Ammon's horn (tissue), 1 donor: ENCODE results near the gene HIPK2.

Experiments used
- DNase-seq: peaks from one replicate; pipeline ENCODE4 v3.0.0-alpha.2; 2016; ENCODE audit warnings: low spot score

Gene HIPK2

DNA sequence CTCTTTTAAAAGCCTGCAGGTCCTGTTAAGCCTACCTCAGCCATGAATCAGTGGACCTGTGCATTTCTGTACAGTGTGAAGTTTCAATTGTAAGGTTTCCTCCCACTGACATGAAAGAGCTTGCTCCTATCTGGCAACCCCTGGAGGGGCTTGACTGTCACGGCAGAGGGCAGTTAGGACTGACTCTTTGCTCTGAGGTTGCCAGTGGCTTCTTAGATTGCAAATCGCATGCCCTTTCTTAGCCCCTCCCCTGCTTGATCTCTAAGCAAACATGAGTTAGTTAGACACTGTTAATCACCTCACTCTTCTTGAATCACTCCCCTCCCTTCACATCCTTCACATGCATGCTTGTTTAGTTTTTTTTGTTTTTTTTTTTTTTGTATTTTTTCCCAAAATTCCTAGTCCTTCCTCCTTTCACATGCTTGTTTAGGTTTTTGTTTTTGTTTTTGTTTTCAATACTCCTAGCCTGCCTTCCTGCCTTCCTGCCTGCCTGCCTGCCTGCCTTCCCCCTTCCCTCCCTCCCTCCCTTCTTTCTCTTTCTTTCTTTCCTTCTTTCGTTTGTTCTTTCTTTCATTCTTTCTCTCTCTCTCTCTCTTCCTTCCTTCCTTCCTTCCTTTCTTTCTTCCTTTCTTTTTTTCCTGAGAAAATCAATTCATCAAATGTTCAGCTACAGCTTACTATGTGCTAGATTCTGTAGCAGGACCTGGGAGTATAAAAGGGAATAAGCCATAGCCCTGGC is 6.0 kb upstream of the HIPK2 start:
- DNase-seq = no peak

DNA sequence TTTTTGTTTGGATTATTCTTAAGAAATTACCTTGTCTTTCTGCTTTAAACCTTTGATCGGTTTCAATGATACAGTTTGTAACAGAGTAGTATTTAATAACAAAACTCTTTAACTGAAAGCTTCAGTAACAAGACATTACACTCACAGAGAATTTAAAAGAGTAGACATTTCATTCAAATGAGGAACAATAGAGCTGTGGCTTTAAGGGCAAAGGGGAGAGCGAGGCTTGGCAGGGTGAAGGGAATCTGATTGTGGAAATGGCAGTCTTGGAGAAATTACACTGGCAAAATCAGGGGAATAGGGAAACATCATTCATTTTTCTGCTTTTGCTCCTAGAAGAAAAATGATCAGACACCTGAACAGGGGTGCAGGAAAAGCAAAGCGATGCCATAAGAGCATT is 5.1 kb upstream of the HIPK2 start:
- no peak for DNase-seq

DNA sequence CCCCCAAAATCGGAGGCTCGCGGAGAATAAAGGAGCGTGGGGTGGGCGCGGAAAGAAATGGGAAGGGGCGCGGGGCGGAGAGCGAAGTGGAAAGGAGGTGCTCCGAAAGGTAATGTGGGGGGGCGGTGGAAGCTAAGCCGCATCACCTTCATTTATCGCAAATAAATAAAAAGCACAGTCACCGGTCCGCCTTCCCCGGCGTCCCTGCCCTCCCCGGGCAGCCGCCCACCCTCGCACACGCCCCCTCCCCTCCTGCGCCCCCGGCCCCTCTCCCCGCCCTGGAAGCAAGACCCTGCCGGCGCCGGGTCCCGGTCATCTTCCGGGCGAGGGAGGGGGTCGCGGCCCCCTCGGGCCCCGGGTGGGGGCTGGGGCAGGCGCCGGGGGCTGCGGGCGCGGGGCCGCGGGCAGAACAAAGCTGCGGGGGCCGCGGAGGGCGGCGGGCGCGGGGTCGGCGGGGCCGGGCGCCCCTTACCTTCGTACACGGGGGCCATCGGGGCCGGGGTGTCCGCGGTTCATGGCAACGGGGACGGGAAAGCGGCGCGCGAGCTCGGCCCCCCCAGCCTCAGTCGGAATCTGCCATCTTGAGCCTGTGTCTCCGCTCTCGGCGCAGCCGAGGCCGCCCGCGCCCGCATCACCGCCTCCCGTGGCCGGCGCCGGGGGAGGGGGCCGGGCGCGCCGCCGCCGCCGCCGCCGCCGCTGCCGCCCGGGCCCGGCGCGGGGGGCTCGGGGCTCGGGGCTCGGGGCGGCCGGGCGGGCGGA is 486 bp downstream of the HIPK2 start:
- peak; percentile 44 for DNase-seq

DNA sequence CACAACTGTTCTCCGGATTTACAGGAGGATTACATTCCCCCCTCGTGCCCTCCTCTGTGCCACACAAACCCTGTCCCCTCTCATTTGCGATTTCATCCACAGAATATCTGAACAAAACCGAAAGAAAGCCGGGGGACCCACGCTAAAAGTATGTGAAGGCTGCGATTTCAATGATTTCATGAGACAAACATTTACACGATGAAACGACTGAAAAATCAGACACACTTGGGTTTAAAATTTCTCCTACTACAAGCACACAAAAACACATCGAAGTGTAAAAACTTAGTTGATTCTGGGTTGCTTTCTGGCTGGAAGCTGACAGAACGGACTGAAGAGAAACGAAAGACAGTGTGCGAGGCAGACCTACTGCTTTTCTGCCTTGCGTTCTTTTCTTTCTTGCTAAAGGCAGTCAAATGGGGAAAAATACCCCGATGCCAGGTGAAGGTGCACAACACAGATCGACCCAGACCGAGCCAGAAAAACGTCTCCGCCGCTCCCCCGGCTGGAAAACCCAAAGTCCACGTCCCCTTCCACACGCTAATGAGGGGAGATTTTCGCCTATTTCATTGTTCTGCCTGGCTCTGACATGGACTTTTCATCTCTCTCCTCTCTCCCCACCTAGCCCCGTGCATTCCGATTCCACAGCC is 1.2 kb downstream of the HIPK2 start:
- DNase-seq = peak; percentile 68

DNA sequence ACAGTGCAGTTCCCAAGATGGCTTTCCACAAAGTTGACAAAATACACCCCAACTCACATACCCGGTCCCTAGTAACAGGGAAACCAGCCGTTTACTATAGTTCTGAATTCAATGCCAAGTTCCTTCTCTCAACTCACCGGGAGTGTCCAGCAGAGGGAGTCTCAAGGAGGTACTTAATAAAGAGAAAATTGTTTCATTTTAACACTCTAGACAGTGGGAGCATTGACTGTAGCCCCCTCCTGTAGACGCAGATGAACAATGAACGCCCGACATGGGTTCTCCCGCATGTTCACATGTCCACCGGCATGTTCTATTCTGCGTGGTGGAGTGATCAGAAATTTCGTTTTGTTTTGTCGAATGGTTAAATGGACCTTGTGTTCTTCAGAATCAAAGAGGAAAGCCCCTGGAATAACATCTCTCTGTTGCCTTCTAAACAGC is 1.9 kb downstream of the HIPK2 start:
- peak; percentile 81 for DNase-seq

DNA sequence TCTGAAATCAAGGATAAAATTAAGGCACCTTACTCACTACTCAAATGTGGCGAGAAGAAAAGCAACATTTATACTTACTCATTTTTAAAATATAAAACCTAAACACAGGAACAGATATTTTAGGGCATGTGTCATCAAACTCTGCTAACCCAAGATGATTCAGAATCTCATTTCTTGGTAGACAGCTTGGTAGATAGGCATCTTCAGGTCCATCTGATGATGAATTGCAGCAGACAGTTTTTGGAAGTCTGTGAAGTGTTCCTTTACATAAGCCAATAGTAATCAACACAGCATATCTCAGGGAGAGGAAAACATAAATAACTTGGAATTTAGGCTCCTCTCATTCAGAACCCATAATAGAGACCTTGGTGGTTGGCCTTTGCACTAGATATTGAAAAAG is 3.4 kb downstream of the HIPK2 start:
- no peak for DNase-seq

DNA sequence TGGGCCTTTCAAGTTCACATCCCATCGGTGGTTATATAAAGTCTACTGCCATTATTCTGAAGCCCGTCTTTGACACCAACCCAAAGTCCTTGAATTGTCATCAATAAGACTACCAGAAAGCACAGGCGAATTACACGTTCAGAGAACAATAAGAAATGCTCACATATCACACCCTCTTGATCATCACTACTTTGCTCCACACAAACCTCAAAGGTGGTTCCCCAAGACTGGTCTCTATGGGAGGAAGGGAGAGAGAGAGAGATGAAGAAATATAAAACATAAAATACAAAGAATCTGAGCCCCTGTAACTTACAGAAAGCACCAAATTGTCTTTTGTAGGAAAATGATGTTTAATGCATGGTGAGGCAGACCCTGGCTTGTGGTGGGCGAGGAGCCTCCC is 4.4 kb downstream of the HIPK2 start:
- DNase-seq = no peak

DNA sequence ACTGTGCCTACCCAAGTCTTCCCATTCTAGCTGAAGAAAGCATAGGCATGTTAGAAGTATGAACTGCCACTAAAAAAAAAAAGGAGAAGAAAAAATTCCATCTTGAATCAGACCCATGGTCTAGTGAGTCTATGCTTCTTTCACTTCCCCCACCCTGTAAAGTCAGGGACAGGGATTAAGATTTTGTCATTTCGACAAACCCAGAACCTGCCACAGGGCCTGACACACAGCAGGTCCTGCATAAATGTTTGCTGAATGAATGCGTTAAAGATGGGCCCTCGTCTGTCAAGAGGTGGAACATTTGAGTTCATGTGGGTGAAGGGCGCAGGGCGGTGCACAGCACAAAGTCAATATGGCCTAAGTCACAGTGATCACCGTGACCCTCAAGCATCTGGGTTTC is 4.9 kb downstream of the HIPK2 start:
- DNase-seq = no peak

DNA sequence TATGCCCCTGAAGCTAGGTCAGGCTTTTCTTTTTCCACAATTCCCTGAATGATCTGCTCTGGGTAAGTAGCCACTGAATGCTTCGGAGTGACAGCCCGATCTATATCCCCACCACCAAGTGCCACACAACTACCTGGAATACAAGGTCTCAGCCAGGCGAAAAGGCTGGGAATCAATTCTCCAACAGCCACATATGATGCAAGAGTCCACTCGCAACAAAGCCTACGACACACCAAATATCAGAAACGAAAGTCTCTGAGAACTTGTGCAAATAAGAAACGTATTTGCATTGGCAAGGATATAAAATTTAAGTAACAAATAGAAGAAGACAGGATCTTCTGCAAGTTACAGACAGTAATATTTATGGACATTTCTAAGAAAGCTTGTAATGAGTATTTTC is 5.7 kb downstream of the HIPK2 start:
- DNase-seq = no peak

DNA sequence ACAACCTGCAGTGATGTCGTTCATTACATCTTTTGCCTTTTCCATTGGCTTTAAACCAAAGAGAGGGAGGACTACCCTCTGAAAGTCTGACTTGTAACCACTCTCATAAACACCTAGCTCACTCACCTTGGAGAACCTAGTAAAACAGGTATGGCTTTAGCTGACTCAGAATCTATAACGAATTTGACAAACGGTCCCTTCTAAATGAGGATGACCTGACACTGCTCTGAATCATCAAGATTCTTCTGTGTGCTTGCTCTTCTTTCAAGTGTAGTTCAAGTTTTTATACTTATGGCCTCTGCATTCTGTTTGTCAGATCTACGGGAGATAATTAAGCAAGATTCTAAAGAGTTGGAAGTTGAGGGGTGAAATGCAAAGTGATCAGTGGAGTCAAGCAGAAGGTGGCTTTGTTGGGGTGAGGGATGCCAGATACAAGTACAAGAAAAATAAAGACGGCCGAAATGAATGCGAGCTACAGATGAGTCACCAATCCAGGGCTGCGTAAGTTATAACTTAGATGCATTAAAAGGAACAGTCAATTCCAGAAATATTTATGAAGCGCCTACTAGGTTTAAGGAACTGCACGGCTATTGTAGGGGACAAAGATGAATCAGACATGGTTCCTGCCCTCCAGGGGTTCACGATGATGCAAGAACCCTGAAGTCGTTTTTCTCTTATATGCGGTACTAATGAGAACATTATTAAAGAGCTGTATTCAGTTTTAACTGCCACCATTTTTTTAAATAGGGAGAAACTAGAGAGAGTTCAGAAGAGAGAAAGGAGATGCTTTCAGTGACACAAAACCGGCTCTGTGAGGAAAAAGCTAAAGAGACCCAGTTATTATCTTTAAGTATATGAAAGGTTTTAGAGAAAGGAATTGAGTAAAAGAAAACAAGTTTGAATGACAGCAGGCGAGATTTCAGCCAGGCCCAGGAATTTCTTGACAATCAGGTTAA is 6.5 kb downstream of the HIPK2 start:
- no peak for DNase-seq

DNA sequence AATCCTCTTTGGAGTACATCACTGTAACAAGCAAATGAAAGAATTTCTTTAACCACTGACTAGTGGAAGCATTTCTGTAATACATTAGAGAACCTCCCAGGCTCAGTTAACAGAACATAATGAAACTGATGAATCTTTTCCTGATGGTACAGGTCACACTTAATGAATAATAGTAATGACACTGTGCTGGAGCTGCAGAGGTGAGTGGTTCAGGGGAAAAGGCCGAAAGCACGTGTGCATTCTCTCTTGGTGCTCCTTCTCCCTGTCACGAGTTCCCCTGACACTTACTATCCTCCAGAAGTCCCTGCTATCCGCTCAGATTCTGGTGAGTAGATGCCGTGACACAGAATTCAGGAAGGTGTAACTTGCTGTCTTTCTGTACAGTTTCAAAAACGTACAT is 8.0 kb downstream of the HIPK2 start:
- DNase-seq = no peak

DNA sequence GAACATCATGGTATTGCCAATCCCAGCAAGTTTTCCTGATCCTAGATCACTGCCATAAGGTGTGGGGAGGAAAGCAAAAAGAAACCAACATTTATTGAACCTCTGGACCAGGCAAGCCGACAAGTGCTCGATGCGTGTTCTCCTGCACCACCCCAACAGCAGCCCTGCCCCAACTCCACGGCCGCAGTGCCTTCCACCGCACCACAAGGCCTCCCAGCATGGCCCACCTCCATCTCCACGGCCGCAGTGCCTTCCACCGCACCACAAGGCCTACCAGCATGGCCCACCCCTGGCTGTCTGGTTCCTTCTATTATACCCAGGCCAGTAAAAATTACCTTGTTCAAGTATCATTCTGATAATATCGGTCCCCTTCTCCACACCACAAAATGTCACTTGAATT is 8.7 kb downstream of the HIPK2 start:
- DNase-seq = no peak

DNA sequence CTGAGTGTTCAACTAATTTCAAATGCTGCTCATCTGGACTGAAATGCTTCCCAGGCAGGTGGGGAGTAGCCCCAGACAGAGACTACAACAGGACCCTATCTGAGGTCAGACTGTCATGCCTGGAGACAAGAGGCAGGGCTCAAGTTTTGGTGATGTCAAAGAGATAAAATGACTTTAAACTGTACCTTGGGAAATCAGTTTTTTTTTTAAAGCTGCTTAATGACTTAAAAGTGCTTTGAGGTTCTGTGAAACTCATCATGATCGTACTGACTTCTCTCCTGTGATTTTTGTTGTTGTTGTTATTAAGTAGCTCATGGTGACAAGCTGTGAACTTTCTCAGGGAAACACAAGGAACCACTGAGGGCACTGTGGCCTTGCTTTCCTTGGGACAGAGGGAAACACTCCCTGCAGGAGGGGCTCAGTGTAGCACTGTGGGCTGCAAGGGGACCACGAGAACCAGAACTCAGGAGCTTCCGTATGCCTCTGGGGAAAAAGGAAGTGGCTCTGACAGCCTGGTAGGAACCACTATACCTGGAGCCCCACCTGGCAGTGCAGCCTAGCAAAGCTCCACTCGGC is 9.5 kb downstream of the HIPK2 start:
- DNase-seq = no peak

DNA sequence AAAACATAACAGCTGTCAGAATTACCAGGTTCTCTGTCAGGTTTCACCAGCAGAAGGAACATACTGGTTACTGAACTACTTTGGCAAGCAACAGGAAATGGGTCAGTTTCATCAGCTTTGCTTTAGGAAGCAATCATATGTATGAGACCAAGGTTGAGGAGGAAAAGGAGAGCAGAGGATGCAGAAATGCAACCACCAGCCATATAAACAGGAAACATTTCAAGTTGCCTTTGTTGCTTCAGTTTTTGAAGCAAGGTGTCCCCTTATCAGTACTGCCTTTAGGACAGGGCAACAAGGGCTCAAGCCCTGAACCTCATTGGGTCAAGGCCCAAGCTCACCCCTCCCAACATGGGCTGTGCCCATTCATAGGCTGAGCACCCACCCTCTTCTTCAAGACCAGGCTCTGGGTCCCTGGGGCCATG is 10.2 kb downstream of the HIPK2 start:
- DNase-seq = no peak

DNA sequence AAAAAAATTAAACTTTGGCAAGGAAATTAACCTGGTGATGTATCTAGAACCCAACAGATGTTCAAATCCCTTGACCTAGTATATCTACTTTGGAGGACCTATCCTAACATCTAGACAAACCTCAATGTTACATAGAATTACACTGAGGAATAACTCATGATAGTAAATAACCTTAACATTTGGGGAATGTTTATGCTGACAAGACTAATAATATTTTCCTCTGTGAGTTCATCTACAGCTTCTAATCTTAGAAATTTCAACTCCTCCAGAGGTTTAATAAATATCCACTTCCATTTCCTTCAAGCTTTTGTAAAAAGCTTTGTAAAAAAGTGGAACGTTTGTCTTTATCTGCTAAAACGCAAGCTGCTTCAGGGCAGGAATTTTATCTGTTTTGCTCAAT is 12.7 kb downstream of the HIPK2 start:
- DNase-seq = no peak

DNA sequence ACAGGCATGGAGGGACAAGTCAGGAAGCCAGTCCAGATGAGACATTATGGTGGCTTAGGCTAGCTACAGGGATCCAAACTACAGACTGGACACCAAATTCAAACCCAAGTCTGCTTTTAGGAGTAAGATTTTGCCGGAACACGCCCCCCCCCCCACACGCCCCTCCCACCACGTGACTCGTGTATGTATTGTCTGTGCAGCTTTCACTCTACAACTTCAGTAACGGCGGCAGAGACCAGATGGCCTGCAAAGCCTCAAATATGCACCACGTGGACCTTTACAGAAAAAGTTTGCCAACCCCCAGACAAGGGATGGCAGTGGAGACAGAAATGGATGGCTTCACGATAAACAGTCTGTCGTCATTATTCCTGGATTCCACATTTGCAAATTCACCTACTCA is 14.5 kb downstream of the HIPK2 start:
- DNase-seq = no peak

DNA sequence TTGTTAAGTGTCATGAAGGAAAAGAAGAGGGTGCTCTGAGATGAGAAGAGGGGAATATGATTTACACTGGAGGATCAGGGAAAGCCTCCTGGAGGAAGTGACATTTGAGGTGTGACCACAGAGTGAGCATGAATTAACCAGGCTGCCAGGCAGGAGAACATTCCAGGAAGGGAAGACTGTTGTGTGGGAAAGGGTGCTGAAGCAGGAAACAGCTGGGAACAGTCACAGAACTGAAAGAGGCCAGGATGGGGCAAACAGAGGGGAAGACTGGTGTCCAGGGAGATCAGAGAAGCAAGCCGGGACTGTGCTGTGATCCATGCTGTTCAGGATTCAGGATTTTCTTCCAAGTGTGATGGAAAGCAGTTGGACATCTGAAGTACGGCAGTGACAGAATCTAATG is 14.9 kb downstream of the HIPK2 start:
- no peak for DNase-seq

DNA sequence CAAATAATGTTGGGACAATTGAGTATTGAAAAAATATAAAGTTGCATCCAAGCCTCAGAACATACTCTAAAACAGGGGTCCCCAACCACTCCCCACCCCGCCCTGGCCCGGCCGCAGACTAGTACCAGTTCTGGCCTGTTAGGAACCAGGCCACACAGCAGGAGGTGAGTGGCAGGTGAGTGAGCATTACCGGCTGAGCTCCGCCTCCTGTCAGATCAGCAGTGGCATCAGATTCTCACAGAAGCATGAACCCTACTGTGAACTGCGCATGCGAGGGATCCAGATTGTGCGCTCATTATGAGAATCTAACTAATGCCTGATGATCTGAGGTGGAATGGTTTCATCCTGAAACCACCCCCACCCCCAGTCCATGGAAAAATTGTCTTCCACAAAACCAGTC is 19.4 kb downstream of the HIPK2 start:
- DNase-seq = no peak

DNA sequence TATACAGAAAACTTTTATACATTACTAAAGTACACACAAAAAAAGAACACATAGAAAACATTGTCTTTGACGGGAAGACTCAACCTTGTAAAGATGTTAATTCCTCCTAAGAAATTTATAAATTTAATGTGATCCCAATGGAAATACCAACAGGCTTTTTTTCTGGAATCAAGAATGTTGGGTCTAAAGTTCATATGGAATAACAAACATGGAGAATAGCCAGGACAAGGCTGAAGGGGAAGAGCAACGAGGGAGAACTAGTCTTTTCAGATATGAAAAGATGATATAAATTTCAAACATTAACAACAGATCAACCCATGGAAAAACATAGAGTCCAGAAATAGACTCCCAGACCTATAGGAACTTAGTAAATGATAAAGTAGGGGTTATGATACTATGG is 19.8 kb downstream of the HIPK2 start:
- DNase-seq = no peak

DNA sequence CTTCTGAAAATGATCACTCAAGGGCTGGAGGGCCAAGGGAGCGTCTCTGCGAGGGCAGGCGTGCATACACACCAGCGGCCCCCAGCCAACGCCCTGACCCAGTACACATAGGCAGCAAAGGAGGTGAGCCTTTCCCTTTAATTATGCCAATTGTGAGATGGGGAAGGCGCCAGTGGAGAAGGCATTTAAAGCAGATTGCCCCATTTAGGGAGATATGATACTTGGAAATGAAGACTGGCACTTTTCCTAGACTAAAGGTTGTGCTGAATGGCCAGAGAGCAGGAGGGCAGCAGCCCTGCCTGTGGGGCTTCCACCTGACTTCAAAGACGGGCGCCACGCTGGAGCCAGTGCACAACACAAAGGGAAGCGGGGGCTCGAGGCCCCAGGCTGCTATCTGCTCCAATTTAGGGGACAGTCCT is 24.1 kb downstream of the HIPK2 start:
- no peak for DNase-seq

DNA sequence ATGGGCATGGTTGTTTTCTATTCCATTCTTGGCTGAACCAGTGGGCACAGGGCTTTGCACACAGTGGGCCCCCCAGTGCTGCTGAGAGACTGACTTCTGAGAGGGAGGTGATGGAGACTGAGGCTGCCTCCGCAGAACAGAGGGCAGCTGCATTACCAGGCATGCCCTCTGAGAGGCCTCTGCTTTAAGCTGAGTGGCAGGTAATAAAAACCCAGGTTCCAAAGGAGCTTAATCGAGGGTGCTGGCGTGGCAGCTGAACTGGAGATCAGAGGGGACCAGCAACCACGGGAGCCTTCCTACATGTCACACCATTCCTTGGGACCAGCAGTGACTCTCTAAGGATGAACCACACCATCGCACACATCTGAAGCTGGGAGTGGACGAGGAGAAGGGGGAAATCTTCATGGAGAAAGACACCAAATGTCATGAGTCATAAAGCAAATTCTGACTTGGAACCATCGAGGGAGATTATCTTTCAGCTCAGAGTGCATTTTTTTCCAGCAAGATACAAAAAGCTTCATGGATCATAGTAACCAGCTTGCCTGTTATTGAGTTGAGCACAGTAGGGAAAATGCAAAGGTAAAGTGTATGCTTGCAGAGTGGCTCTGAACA is 24.6 kb downstream of the HIPK2 start:
- DNase-seq = no peak
